VCaP (cell line): ENCODE results near the gene PPP1R9B.

ENCODE experiments used
- H3K27ac ChIP-seq: fragments of 450-650 bp; 2 replicates; pipeline ENCODE4 v1.5.1; 2017
- CTCF ChIP-seq: fragments of 450-650 bp; conservative IDR thresholded peaks from 2 replicates; pipeline ENCODE4 v1.5.1; 2017; ENCODE audit warnings: mild to moderate bottlenecking, moderate library complexity

Gene PPP1R9B

GRCh38 chr17:50112694-50113093 is 37.8 kb downstream of the PPP1R9B start:
- TF ChIP-seq CTCF = no peak
- no peak overlapping the region for H3K27ac ChIP-seq

DNA sequence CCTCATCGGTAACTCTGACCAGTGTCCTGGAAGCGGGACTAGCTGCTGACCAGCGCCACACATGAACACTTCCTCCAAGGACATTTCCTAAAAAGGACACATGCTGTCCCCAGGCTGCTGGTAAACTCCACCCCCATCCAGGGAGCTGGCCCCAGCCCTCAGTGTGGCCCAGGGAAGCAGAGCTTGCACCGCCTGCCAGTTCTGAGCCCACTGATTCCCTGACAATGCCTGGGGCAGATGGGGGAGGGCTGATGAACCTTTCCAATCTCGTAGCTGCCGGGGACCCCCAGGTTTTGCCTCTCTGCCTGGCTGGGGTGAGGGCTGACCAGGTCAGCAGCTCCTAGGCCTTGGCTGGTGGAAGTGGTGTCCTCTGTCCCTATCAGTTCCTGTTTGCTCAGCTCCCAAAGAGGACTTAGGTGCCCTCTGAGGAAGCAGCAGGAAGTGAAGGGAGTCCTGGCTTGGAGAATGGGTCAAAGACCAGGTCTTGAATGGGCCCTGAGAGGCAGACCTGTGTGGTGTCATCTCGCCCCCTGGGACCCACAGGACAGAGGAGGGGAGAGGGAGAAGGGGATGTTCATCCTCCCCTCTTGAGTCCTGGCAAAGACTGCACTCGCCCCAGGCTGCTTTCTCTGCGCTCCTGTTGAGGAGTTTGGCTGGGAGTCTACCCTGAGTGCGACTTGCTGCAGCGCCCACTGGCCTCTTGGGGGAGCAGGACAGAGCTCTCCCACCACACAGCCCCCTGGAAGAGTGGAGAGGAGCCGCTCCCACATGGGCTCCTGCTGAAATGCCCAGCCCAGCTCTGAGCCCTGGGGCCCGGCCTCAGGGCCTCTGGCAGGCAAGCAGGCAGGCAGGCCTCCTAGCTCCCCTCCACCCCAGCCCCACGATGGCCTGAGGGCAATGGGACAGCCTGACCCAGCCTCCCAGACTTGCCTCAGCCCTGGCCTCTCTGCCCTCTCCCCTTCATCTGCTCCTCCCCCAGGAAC is 38.5 kb downstream of the PPP1R9B start:
- no peak for TF ChIP-seq CTCF
- H3K27ac ChIP-seq = no peak overlapping the region

- no peak overlapping the region for H3K27ac ChIP-seq
- no peak for TF ChIP-seq CTCF
These were observed 39.7 kb downstream of the PPP1R9B start for GRCh38 chr17:50110591-50111349.

DNA sequence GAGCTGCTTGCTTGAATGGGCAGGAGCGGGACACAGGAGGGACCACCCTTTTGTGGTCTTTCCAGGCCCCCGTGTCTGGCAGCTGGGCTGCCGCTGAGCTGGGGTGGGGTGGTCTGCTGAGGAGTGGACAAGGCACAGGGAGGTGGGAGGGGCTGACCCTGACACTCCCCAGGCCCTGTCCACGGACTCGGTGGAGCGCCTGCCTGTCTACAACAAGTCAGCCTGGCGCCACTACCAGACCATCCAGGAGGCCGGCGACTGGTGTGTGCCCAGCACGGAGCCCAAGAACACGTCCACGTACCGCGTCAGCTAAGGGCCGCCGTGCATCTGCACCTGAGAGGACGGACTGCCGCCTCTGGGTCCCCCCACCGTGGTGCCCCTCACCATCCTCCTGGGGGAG is 40.7 kb downstream of the PPP1R9B start:
- H3K27ac ChIP-seq = no peak overlapping the region
- no peak for TF ChIP-seq CTCF

GRCh38 chr17:50109207-50109606 is 41.3 kb downstream of the PPP1R9B start:
- H3K27ac ChIP-seq = no peak overlapping the region
- no peak for TF ChIP-seq CTCF

DNA sequence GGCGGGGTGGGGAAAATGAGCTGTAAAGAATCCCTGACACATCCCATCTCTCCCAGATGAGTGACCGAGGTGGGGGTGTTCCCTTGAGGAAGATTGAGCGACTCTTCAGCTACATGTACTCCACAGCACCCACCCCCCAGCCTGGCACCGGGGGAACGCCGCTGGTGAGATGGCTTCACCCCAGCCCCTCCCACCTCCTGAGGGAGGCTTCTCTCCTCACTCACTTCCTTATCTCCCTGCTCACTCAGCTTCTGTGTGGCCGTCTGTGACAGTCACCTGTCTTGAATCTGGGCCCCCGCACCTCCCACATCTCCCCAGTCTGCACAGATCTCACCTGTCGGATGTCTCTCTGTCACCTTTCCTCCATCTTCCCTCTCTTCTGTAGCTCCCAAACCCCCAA is 41.9 kb downstream of the PPP1R9B start:
- H3K27ac ChIP-seq = no peak overlapping the region
- no peak for TF ChIP-seq CTCF

DNA sequence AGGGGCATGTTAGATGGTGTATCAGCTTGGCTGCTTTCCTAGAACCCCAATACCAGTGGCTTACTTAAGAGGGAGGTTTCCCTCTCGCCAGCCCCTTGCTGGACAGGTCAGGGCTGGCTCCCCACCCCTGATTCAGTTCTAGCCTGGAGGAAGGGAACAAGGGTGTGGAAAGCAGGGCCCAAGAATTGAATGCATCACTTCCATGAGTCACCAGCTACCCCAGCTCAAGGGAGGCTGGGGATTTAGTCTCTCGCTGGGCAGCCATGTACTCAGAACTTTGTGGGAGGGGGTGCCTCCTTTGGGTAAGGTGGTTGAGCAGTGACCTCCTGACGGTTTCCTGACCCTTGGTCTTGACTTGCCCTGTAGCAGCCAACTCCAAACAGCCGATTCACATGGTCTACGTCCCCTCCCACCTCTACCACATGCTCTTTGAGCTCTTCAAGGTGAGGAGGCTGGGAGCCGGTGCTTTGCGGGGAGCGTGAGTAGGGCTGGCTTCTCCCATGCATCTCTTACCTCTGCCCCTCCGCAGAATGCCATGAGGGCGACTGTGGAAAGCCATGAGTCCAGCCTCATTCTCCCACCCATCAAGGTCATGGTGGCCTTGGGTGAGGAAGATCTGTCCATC is 42.6 kb downstream of the PPP1R9B start:
- TF ChIP-seq CTCF = no peak
- H3K27ac ChIP-seq = no peak overlapping the region
